Osteocyte (in vitro differentiated cells): ENCODE results near the gene AXIN2. TPM values are rescaled to one million over a fixed set of nuclear protein-coding genes. Genes with fewer than 3 reads are reported as not detected.
"Not testable (repeated sequence)": the region's sequence is repeated elsewhere in the genome, so short reads cannot be mapped to it uniquely, and the experiment has no call there.

Experiments used
- DNase-seq: peaks from one replicate; pipeline ENCODE4 v3.0.0; 2021; ENCODE audit warnings: mixed read lengths; ENCODE audit not compliant: unreplicated experiment; ENCODE audit errors: extremely low spot score
- H3K27ac Mint-ChIP-seq: one replicate; pipeline ENCODE4 v1.8.0; 2021; ENCODE audit warnings: mild to moderate bottlenecking, mixed read lengths; ENCODE audit not compliant: unreplicated experiment
- H3K27me3 Mint-ChIP-seq: one replicate; pipeline ENCODE4 v1.8.0; 2021; ENCODE audit warnings: mixed read lengths; ENCODE audit not compliant: unreplicated experiment
- H3K36me3 Mint-ChIP-seq: one replicate; pipeline ENCODE4 v1.8.0; 2021; ENCODE audit warnings: mixed read lengths; ENCODE audit not compliant: unreplicated experiment
- H3K4me1 Mint-ChIP-seq: one replicate; pipeline ENCODE4 v1.8.0; 2021; ENCODE audit warnings: mixed read lengths; ENCODE audit not compliant: unreplicated experiment
- H3K4me3 Mint-ChIP-seq: one replicate; pipeline ENCODE4 v1.8.0; 2021; ENCODE audit warnings: mild to moderate bottlenecking, moderate library complexity, mixed read lengths; ENCODE audit not compliant: unreplicated experiment
- H3K9me3 Mint-ChIP-seq: one replicate; pipeline ENCODE4 v1.8.0; 2021; ENCODE audit warnings: mixed read lengths; ENCODE audit not compliant: unreplicated experiment
- CTCF ChIP-seq: fragments of 200-600 bp; sonication (generic); IDR thresholded peaks from 2 replicates; pipeline ENCODE4 v1.5.0; 2021; ENCODE audit warnings: antibody characterized with exemption, mild to moderate bottlenecking, moderate library complexity
- total RNA-seq: library from RNA; stranded (reverse); gene quantifications from 2 replicates; pipeline ENCODE4 v1.2.1, GENCODE V29; 2021

Gene AXIN2
- total RNA-seq, 1 donor from 2014 or later: 16.6 TPM

- Mint-ChIP-seq H3K4me3 (no peak overlapping the region), H3K27ac (no peak overlapping the region), H3K27me3 (peaks cover 29% of the 10 kb centered on the region), H3K4me1 (peaks cover 6% of the 10 kb centered on the region), H3K9me3 (no peaks in the 10 kb centered on the region), H3K36me3 (no peaks in the 10 kb centered on the region)
- no peak for TF ChIP-seq CTCF
- DNase-seq: no peak
Observed at GRCh38 chr17:65485388-65486299, 75.8 kb downstream of the AXIN2 start.

GRCh38 chr17:65484405-65484804, 77.0 kb downstream of the AXIN2 start:
- peaks cover 24% of the 10 kb centered on the region for H3K27me3 Mint-ChIP-seq
- H3K36me3 Mint-ChIP-seq, H3K4me1 Mint-ChIP-seq, H3K9me3 Mint-ChIP-seq, H3K4me3 Mint-ChIP-seq, DNase-seq, H3K27ac Mint-ChIP-seq: not testable (repeated sequence)

- no peak for DNase-seq
- no peak for TF ChIP-seq CTCF
- no peaks in the 10 kb centered on the region for H3K9me3 Mint-ChIP-seq
- no peak overlapping the region for H3K27ac Mint-ChIP-seq
- H3K36me3 Mint-ChIP-seq: no peaks in the 10 kb centered on the region
- peaks cover 6% of the 10 kb centered on the region for H3K4me1 Mint-ChIP-seq
- H3K4me3 Mint-ChIP-seq: no peak overlapping the region
- H3K27me3 Mint-ChIP-seq: peaks cover 22% of the 10 kb centered on the region
Observed at GRCh38 chr17:65483438-65483837, 78.0 kb downstream of the AXIN2 start.

- no peak overlapping the region for H3K4me3 Mint-ChIP-seq
- no peaks in the 10 kb centered on the region for H3K36me3 Mint-ChIP-seq
- H3K9me3 Mint-ChIP-seq: no peaks in the 10 kb centered on the region
Observed at GRCh38 chr17:65482201-65482600, 79.2 kb downstream of the AXIN2 start.

GRCh38 chr17:65479282-65479681, 82.2 kb downstream of the AXIN2 start:
- DNase-seq: no peak
- Mint-ChIP-seq H3K9me3 (peaks cover 6% of the 10 kb centered on the region), H3K4me1 (no peaks in the 10 kb centered on the region), H3K27ac (no peak overlapping the region), H3K36me3 (no peaks in the 10 kb centered on the region), H3K4me3 (no peak overlapping the region), H3K27me3 (peaks cover 21% of the 10 kb centered on the region)
- no peak for TF ChIP-seq CTCF

More at GRCh38 chr17:65482201-65482600, 79.2 kb downstream of the AXIN2 start:
- Mint-ChIP-seq H3K27me3 (peaks cover 22% of the 10 kb centered on the region), H3K4me1 (peaks cover 6% of the 10 kb centered on the region), H3K27ac (no peak overlapping the region)
- no peak for DNase-seq
- TF ChIP-seq CTCF: no peak
